Cortex of kidney (tissue), 1 donor: ENCODE measurements around the gene AUTS2.
"Not testable (repeated sequence)": the region's sequence is repeated elsewhere in the genome, so short reads cannot be mapped to it uniquely, and the experiment has no call there.

Source experiments
- DNase-seq: peaks from one replicate; lab custom pipeline; 2025; lab: John Stamatoyannopoulos, UW

The AUTS2 gene

GRCh38 chr7:70781922-70782311 lies 1183.6 kb downstream of the AUTS2 start:
- no peak for DNase-seq

GRCh38 chr7:70782796-70783195 lies 1184.5 kb downstream of the AUTS2 start:
- DNase-seq: no peak

- DNase-seq: no peak
These were observed 1187.2 kb downstream of the AUTS2 start for GRCh38 chr7:70785427-70785826.

- DNase-seq: no peak
These were observed 1187.8 kb downstream of the AUTS2 start for GRCh38 chr7:70786076-70786475.

- DNase-seq: no peak
These were observed 1189.0 kb downstream of the AUTS2 start for GRCh38 chr7:70787286-70787685.

GRCh38 chr7:70787771-70788170 lies 1189.5 kb downstream of the AUTS2 start:
- no peak for DNase-seq

GRCh38 chr7:70788276-70788675 lies 1190.0 kb downstream of the AUTS2 start:
- no peak for DNase-seq

- no peak for DNase-seq
These were observed 1191.4 kb downstream of the AUTS2 start for GRCh38 chr7:70789481-70790214.

GRCh38 chr7:70790215-70791073 lies 1192.2 kb downstream of the AUTS2 start:
- DNase-seq: no peak

GRCh38 chr7:70791341-70791740 lies 1193.1 kb downstream of the AUTS2 start:
- no peak for DNase-seq

- no peak for DNase-seq
These were observed 1194.8 kb downstream of the AUTS2 start for GRCh38 chr7:70793060-70793459.

GRCh38 chr7:70793821-70794220 lies 1195.5 kb downstream of the AUTS2 start:
- DNase-seq: no peak

- no peak for DNase-seq
These were observed 1196.7 kb downstream of the AUTS2 start for GRCh38 chr7:70794962-70795361.

- no peak for DNase-seq
These were observed 1197.7 kb downstream of the AUTS2 start for GRCh38 chr7:70795948-70796347.

GRCh38 chr7:70797109-70797514 lies 1198.8 kb downstream of the AUTS2 start:
- DNase-seq: no peak

GRCh38 chr7:70799841-70800405 lies 1201.6 kb downstream of the AUTS2 start:
- DNase-seq: no peak

GRCh38 chr7:70805360-70805759 lies 1207.1 kb downstream of the AUTS2 start:
- DNase-seq: no peak

GRCh38 chr7:70807650-70808049 lies 1209.4 kb downstream of the AUTS2 start:
- no peak for DNase-seq

- no peak for DNase-seq
These were observed 1210.6 kb downstream of the AUTS2 start for GRCh38 chr7:70808876-70809275.

- DNase-seq: no peak
These were observed 1212.4 kb downstream of the AUTS2 start for GRCh38 chr7:70810558-70811139.

- DNase-seq: no peak
These were observed 1214.2 kb downstream of the AUTS2 start for GRCh38 chr7:70812511-70812910.

- not testable (repeated sequence) for DNase-seq
These were observed 1224.2 kb downstream of the AUTS2 start for GRCh38 chr7:70822490-70822889.
